ENCODE data around the gene ZNF521.

Gene ZNF521

DNA sequence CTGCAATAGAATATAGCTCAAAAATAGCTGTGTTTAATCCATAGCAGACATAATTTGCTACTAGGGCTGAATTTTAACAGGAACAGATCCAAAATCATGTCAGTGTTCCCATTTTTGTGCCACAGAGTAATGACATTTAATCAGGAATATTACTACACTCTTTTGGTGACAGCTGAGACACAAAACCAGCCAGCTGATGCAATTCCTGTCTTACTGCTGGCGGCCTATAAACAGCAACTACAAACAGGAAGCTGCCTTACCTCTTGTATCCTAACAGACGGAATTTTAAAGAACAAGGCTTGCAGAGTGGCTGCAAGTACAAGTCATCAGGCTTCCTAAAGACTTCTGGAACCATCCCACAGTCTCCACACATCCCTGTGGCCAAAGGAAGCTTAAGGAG lies 218.1 kb downstream of the ZNF521 start:
- Histone ChIP-seq H3K9me3 (no peaks in the 10 kb centered on the region), H3K4me3 (no peak overlapping the region), H3K36me3 (replicated peaks) (no peaks in the 10 kb centered on the region), H3K27me3 (ENCODE audit: low read depth) (no peaks in the 10 kb centered on the region; the same call in 1 of the 2 replicates), H3K4me1 (no peaks in the 10 kb centered on the region)
- in situ Hi-C loops (cut with MboI; ENCODE audit: low sequenced_read_pairs), result no loop called here
- no peak for DNase-seq (ENCODE audit: low spot score in 2 of 2)

DNA sequence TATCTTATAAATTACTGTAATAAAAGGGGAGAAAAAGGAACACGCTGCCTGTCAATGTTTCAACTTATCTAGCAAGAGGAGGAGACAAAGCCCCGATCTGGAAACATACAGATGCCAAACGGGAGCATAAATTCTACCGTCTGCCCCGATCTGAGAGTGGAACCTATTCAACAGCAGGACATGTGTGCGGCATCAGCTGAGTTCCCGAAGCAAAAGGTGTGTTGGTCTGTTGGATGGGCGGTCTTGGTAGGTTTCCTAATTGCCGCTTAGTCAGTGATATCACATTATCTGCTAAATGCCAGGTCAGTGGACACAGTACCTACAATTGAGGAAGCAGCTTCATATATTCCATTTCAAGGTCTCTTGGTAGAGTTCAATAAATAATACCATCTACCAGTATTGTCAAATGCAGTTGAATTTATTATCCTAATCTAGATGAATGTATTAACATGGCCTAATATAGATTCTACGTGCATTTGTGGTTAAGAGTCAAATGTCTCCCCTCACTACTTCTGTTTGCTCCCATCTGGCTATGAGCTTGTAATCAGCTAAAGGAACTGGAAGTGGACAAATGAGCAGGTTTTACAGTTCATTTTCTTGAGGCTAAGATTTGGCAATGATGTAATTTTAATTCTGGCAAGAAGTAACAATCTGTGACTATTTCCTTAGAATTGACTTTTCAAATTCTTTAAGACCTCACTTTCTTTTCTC lies 219.0 kb downstream of the ZNF521 start:
- H3K27me3 ChIP-seq (ENCODE audit: low read depth), result no peaks in the 10 kb centered on the region; the same call in 1 of the 2 replicates
- no peak for DNase-seq (ENCODE audit: low spot score in 2 of 2)
- no peaks in the 10 kb centered on the region for H3K4me1 ChIP-seq
- H3K36me3 ChIP-seq (replicated peaks), result no peaks in the 10 kb centered on the region
- no peak overlapping the region for H3K4me3 ChIP-seq
- H3K9me3 ChIP-seq, result no peaks in the 10 kb centered on the region
- in situ Hi-C loops (cut with MboI; ENCODE audit: low sequenced_read_pairs), result no loop called here

DNA sequence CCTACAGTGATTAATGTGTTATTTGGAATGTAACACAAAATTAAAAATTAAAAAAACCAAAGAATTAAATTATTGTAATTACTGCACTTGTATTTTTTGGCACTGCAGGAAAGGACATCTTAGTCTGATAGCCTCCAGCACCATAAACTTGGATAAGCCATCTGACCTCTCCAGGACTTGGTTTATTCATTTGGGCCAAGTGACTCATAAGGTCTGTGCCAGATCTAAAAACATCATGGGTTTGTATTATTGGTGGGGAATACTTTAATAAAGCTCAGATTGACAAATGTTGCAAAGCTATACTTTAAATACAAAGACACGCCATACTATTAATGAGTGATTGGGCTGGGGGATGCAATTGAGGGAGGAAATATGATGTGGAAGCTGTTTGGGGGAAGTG lies 225.2 kb downstream of the ZNF521 start:
- Histone ChIP-seq H3K4me3 (no peak overlapping the region), H3K4me1 (no peaks in the 10 kb centered on the region), H3K36me3 (replicated peaks) (no peaks in the 10 kb centered on the region), H3K9me3 (no peaks in the 10 kb centered on the region), H3K27me3 (ENCODE audit: low read depth) (no peaks in the 10 kb centered on the region)
- no peak for DNase-seq (ENCODE audit: low spot score in 2 of 2)
- in situ Hi-C loops (cut with MboI; ENCODE audit: low sequenced_read_pairs), result no loop called here

DNA sequence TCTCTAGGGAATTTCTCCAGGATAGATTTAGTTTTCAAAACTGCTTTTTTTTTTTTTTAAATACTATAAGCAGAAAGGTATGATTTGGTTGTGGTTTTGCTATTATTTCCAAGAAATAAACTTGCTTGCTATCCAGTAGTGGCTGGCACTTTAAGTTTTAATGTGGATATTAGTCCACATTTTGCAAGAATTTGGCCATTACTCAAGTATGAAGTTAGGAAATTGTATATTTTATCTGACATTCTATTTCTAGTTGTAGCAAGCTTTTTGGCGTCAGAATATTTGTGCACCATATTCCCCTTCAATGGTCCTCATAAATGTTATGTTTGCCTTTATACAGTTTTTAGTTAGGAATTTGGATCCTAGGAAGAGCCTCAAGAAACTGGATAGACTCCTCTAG lies 226.3 kb downstream of the ZNF521 start:
- DNase-seq (ENCODE audit: low spot score in 2 of 2), result no peak
- Histone ChIP-seq H3K4me3 (no peak overlapping the region), H3K27me3 (ENCODE audit: low read depth) (no peaks in the 10 kb centered on the region), H3K36me3 (replicated peaks) (no peaks in the 10 kb centered on the region), H3K9me3 (no peaks in the 10 kb centered on the region), H3K4me1 (no peaks in the 10 kb centered on the region)
- in situ Hi-C loops (cut with MboI; ENCODE audit: low sequenced_read_pairs), result no loop called here

DNA sequence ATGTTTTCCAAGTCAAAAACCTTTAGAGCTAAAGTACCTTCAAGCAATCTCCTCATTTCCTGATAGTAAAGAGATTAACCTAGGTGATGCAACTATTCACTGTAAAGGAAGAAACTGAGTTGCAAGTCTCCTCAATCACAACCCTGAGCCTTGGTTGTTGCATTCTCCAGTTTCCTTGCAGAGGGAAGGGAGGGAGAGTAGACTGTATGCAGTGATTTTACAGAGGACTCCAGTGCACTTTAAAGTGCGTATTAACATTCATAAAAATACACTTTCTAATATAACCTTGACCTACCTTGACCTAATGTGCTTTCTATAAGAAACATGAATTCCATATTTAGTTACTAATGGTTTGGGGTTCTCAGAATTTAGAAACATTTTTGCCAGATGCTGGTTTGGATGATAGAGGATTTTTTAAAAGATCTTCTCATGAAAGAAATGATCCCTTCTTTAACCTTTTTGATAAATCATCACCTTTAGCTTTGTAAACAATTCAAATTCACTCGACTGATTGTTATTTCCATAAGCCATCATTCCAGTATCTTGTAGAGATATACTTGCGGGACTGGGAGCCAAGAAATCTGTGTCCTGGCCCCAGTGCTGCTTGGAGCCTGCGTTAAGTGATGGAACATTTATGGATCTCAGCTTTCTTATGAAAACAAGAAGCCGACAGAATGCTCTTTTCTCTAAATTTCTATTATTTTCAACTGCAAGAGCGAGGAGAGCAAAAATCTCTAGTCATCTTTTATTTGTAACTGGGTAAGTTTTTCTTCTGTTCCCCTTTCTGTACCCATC lies 228.3 kb downstream of the ZNF521 start:
- Histone ChIP-seq H3K36me3 (replicated peaks) (no peaks in the 10 kb centered on the region), H3K4me1 (no peaks in the 10 kb centered on the region), H3K4me3 (no peak overlapping the region), H3K27me3 (ENCODE audit: low read depth) (no peaks in the 10 kb centered on the region), H3K9me3 (no peaks in the 10 kb centered on the region)
- DNase-seq (ENCODE audit: low spot score in 2 of 2), result no peak
- in situ Hi-C loops (cut with MboI; ENCODE audit: low sequenced_read_pairs), result no loop called here

DNA sequence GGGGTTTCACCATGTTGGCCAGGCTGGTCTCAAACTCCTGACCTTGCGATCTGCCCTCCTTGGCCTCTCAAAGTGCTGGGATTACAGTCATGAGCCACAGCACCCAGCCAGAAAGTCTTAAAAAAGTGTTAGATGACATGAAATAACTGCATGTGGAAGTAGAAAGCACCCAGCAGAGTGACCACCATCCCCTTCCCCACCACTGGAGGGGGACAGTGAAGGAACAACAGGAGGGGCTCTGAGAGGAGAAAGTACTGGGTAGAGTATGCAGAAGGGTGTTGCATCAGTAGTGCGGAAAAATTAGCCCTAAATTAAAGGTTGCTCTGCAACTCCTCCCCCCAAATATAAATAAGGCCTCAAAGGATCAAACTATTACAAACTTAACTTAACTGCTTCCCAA lies 230.5 kb downstream of the ZNF521 start:
- in situ Hi-C loops (cut with MboI; ENCODE audit: low sequenced_read_pairs), result no loop called here
- no peak overlapping the region for H3K4me3 ChIP-seq
- no peaks in the 10 kb centered on the region for H3K9me3 ChIP-seq
- H3K36me3 ChIP-seq (replicated peaks), result no peaks in the 10 kb centered on the region
- no peak for DNase-seq (ENCODE audit: low spot score in 2 of 2)
- no peaks in the 10 kb centered on the region for H3K4me1 ChIP-seq
- no peaks in the 10 kb centered on the region for H3K27me3 ChIP-seq (ENCODE audit: low read depth)

DNA sequence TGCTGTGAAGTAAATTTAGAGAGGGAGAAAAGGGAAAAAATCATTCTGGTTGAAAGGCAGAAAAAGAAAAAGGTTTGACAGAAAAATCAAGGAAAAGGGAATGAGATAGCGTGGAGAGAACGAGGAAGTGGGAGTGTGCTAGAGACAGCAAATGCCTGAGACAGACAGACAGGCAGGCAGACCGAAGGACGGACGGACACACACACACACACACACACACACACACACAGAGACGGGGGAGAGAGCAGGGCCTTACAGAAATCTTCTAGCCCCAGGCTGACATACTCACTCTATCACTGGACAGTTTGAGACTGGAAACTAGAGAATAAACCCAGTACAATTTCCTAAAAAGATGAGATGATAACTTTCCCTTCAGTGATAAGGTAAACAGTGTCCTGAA lies 238.4 kb downstream of the ZNF521 start:
- H3K4me1 ChIP-seq, result no peaks in the 10 kb centered on the region
- DNase-seq (ENCODE audit: low spot score in 2 of 2), result peak in 1 of 2 experiments; percentile 20
- H3K36me3 ChIP-seq (replicated peaks), result no peaks in the 10 kb centered on the region
- in situ Hi-C loops (cut with MboI; ENCODE audit: low sequenced_read_pairs), result no loop called here
- H3K9me3 ChIP-seq, result no peaks in the 10 kb centered on the region
- no peaks in the 10 kb centered on the region for H3K27me3 ChIP-seq (ENCODE audit: low read depth)
- no peak overlapping the region for H3K4me3 ChIP-seq

DNA sequence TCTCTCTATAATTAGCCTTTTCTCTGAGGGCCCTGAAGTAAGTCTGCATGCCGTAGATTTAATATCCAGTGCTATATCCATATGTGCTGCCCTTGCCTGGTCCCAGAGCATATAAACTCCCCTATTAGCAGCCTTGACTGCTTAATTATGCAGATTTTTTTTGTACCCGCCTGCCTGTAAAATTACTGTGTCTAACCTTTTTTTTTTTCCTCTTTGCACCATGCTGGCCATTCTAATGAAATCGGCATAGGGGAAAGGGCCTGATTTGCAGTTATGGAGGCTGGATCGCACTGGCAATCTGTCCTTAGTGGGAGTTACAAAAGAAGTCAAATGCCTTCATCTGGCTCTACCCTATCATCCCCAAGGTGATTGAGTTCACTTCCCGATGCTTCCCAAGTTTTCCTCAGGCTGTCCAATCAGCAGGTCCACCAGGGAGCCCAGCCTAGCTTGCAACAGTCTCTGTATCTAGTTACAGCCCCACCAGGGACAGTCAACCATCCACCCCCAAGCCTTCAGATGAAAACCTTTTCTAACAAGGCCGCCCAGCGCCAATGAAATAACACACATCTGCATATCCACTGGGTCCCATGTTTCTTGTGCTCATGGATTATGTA lies 239.0 kb downstream of the ZNF521 start:
- Histone ChIP-seq H3K4me1 (no peaks in the 10 kb centered on the region), H3K4me3 (no peak overlapping the region), H3K9me3 (no peaks in the 10 kb centered on the region), H3K27me3 (ENCODE audit: low read depth) (no peaks in the 10 kb centered on the region), H3K36me3 (replicated peaks) (no peaks in the 10 kb centered on the region)
- in situ Hi-C loops (cut with MboI; ENCODE audit: low sequenced_read_pairs), result no loop called here
- peak; percentile 28 to 58 for DNase-seq (ENCODE audit: low spot score in 2 of 2)

DNA sequence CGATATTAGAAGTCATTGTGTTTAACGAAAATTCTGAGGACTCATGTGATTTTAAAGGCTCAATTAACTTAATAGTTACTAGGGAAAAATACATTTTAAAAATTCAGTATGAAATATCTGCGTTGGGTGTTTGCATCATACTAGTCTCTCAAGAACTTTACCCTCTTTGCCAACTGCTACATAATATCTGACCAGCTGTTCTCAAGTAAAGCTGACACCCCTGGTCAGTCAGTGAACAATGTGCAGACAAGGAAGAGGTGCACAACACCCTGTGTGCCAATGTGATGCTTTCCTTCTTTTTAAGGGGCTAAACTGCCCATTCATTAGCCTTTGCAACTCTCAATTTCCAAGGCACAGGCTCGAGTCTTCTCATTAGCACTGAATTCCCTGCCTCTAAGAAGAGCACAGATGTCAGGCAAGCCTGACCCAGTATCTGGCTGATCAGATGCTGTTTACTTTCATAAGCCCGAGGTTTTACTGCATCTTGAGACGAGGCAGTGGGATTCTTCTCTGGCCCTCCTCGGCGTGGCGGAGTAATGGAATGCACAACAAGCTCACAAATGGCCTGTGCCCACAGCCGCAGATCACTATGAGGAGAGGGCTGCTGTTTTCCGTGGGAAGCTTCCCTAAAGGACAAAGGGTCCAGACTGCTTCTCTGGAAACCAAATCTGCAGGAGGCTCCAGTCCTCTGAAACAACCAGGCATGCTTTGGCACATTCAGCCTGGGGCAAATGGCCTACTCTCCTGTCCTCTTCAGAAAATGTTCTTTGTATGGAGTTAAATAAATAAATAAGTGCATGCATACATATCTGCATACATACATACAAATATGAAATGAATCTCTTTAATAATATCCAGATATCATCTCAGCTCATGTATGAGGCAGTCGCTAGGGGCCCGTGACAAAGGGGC lies 240.3 kb downstream of the ZNF521 start:
- in situ Hi-C loops (cut with MboI; ENCODE audit: low sequenced_read_pairs), result no loop called here
- Histone ChIP-seq H3K9me3 (no peaks in the 10 kb centered on the region), H3K4me3 (no peak overlapping the region), H3K4me1 (no peaks in the 10 kb centered on the region), H3K27me3 (ENCODE audit: low read depth) (no peaks in the 10 kb centered on the region), H3K36me3 (replicated peaks) (no peaks in the 10 kb centered on the region)
- no peak for DNase-seq (ENCODE audit: low spot score in 2 of 2)

DNA sequence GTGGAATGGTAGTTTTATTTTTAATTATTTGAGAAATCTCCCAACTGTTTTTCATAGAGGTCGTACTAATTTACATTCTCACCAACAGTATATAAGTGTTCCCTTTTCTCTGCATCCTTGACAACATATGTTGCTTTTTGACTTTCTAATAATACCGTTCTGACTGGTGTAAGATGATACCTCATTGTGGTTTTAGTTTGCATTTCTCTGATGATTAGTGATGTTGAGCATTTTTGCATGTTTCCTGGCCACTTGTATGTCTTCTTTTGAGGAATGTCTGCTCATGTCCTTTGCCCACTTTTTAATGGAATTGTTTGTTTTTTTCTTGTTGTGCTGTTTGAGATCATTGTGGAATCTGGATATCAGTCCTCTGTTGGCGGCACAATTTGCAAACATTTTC lies 242.5 kb downstream of the ZNF521 start:
- Histone ChIP-seq H3K4me1 (no peaks in the 10 kb centered on the region), H3K27me3 (ENCODE audit: low read depth) (no peaks in the 10 kb centered on the region), H3K4me3 (no peak overlapping the region), H3K9me3 (no peaks in the 10 kb centered on the region), H3K36me3 (replicated peaks) (no peaks in the 10 kb centered on the region)
- DNase-seq (ENCODE audit: low spot score in 2 of 2), result no peak
- in situ Hi-C loops (cut with MboI; ENCODE audit: low sequenced_read_pairs), result no loop called here

DNA sequence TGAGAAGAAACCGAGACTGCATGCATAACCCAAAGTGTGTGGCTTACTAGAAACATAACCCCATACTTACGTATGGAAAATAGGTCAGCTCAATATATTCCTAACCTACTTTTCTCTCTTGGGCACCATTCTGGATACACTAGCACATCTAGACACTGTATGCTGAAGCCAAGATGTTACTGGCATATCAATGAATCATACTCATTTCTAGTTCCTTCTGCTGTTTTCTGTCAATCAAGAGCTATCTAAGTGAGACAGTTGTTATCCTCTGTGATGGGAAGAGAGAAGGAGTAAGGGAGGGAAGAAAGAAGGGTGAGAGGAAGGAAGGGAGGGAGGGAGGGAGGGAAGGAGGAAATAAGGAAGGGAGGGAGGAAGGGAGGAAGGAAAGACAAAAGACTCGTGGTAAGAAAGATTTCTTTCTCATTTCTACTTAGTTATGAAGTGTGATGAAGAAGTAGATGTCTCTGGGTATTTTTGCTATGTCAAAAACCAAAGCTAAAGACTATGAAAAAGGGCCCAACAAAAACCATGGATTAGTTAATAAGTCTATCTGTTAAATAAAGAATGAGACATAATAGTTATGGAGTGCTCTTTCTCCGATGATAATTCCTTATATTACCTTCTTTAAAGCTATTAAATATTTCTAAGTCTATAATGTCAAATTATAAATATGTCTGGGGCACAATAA lies 248.4 kb downstream of the ZNF521 start:
- Histone ChIP-seq H3K4me1 (no peaks in the 10 kb centered on the region), H3K27me3 (ENCODE audit: low read depth) (no peaks in the 10 kb centered on the region), H3K9me3 (no peaks in the 10 kb centered on the region), H3K4me3 (no peak overlapping the region), H3K36me3 (replicated peaks) (no peaks in the 10 kb centered on the region)
- in situ Hi-C loops (cut with MboI; ENCODE audit: low sequenced_read_pairs), result no loop called here
- DNase-seq (ENCODE audit: low spot score in 2 of 2), result no peak

DNA sequence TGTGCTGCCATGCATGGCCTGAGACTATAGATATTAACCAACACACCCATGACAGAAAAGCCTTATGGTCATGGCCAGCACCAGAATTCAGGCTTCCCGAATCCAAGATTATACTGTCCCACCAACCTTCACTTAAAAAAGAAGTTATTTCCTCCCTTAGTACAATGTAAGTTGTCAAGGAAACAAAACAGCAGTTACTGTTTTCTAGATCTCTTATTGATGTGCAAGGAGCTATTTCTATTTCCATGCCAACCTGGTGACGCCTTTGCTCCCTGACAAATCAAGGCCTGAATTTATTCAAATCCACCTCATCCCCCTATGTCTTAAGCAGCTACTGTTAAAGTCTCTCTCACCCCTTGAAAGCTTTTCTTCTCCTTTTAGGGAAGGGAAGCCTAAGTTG lies 249.3 kb downstream of the ZNF521 start:
- H3K9me3 ChIP-seq, result no peaks in the 10 kb centered on the region
- no peaks in the 10 kb centered on the region for H3K27me3 ChIP-seq (ENCODE audit: low read depth)
- DNase-seq (ENCODE audit: low spot score in 2 of 2), result no peak
- H3K4me1 ChIP-seq, result no peaks in the 10 kb centered on the region
- in situ Hi-C loops (cut with MboI; ENCODE audit: low sequenced_read_pairs), result no loop called here
- no peaks in the 10 kb centered on the region for H3K36me3 ChIP-seq (replicated peaks)
- H3K4me3 ChIP-seq, result no peak overlapping the region

DNA sequence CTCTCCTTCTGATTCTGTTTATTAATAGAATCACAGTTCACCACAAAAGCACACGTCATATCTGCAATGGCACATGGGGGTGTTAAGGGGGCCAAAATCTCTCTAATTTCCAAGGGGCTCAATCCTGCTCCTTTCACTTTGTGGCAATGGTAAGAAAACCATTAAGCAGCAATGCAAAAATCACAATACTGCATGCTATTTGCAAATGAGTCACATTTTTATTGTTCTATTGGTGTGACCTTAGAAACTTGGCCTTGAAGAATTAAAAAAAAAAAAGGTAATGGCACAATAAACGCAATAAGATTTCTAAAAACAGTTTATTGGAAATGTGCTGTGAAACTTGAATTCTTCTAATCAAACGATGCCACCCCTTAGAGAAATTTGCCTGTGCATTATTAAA lies 251.5 kb downstream of the ZNF521 start:
- no peak for DNase-seq (ENCODE audit: low spot score in 2 of 2)
- H3K4me1 ChIP-seq, result no peaks in the 10 kb centered on the region
- in situ Hi-C loops (cut with MboI; ENCODE audit: low sequenced_read_pairs), result no loop called here
- H3K4me3 ChIP-seq, result no peak overlapping the region
- no peaks in the 10 kb centered on the region for H3K36me3 ChIP-seq (replicated peaks)
- no peaks in the 10 kb centered on the region for H3K27me3 ChIP-seq (ENCODE audit: low read depth)
- H3K9me3 ChIP-seq, result no peaks in the 10 kb centered on the region
